ENCODE measurements around the gene MVD. TPM values are rescaled to one million over a fixed set of nuclear protein-coding genes. Genes with fewer than 3 reads are reported as not detected.

Gene MVD
- total RNA-seq, 1 donor from 2014 or later, result 40.0 TPM

- Mint-ChIP-seq H3K36me3 (ENCODE audit: low read depth) (peaks cover 6% of the 10 kb centered on the region), H3K27ac (ENCODE audit: unreplicated experiment) (no peak overlapping the region), H3K27me3 (ENCODE audit: low read depth) (no peaks in the 10 kb centered on the region), H3K4me3 (ENCODE audit: unreplicated experiment) (no peak overlapping the region), H3K9me3 (ENCODE audit: low read depth) (no peaks in the 10 kb centered on the region), H3K4me1 (ENCODE audit: low read depth) (peaks cover 5% of the 10 kb centered on the region)
- DNase-seq (ENCODE audit: low spot score), result no peak
- no peak for TF ChIP-seq CTCF (IDR thresholded peaks at IDR 0.05)
These were observed 7.1 kb downstream of the MVD start for GRCh38 chr16:88655733-88656281.

GRCh38 chr16:88655053-88655732 lies 7.7 kb downstream of the MVD start:
- Mint-ChIP-seq H3K9me3 (ENCODE audit: low read depth) (no peaks in the 10 kb centered on the region), H3K4me3 (ENCODE audit: unreplicated experiment) (no peak overlapping the region), H3K36me3 (ENCODE audit: low read depth) (peaks cover 6% of the 10 kb centered on the region), H3K27ac (ENCODE audit: unreplicated experiment) (no peak overlapping the region), H3K4me1 (ENCODE audit: low read depth) (peaks cover 7% of the 10 kb centered on the region), H3K27me3 (ENCODE audit: low read depth) (no peaks in the 10 kb centered on the region)
- no peak for DNase-seq (ENCODE audit: low spot score)
- no peak for TF ChIP-seq CTCF (IDR thresholded peaks at IDR 0.05)

DNA sequence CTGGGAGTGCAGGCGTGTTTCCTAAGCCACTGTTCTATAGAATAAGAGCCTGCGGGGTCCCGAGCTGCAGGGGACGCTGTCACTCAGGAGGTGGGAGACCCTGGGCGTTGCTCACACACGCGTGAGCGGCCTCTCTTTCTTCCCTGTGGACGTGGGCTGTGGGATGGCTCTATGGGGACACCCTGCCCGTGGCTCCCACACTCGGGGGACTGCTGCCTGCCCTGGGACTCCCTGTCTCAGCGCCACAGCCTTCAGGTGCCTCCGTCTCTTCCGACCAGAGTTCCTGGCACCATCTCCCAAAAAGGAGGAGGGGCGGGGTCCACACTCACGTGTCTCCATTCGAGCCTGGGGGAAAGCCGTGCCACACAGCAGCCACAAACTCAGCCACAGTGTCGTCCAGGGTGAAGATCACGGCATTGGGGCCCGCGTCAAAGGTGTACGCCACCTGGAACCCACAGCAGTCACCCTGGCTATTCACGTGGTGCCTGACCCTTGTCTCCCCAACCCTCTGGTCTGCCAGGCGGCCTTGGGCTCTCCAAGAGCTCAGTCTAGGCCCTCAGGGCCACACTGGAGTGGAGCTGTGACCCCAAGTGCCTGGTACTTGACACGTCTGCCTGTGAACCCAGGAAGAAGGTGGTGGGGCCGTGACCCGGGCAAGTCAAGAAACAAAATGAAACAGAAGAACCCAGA lies 8.4 kb downstream of the MVD start:
- TF ChIP-seq CTCF (IDR thresholded peaks at IDR 0.05), result no peak
- Mint-ChIP-seq H3K27me3 (ENCODE audit: low read depth) (no peaks in the 10 kb centered on the region), H3K4me1 (ENCODE audit: low read depth) (peaks cover 9% of the 10 kb centered on the region), H3K4me3 (ENCODE audit: unreplicated experiment) (no peak overlapping the region), H3K27ac (ENCODE audit: unreplicated experiment) (no peak overlapping the region), H3K36me3 (ENCODE audit: low read depth) (peaks cover 6% of the 10 kb centered on the region), H3K9me3 (ENCODE audit: low read depth) (no peaks in the 10 kb centered on the region)
- DNase-seq (ENCODE audit: low spot score), result no peak

- no peak overlapping the region for H3K27ac Mint-ChIP-seq (ENCODE audit: unreplicated experiment)
- DNase-seq (ENCODE audit: low spot score), result no peak
- peaks cover 15% of the 10 kb centered on the region for H3K4me1 Mint-ChIP-seq (ENCODE audit: low read depth)
- H3K9me3 Mint-ChIP-seq (ENCODE audit: low read depth), result no peaks in the 10 kb centered on the region
- H3K36me3 Mint-ChIP-seq (ENCODE audit: low read depth), result peaks cover 6% of the 10 kb centered on the region
- H3K4me3 Mint-ChIP-seq (ENCODE audit: unreplicated experiment), result no peak overlapping the region
- no peaks in the 10 kb centered on the region for H3K27me3 Mint-ChIP-seq (ENCODE audit: low read depth)
- TF ChIP-seq CTCF (IDR thresholded peaks at IDR 0.05), result no peak
These were observed 9.1 kb downstream of the MVD start for GRCh38 chr16:88653596-88654362.

GRCh38 chr16:88653101-88653500 lies 9.8 kb downstream of the MVD start:
- no peak overlapping the region for H3K4me3 Mint-ChIP-seq (ENCODE audit: unreplicated experiment)
- H3K36me3 Mint-ChIP-seq (ENCODE audit: low read depth), result peaks cover 6% of the 10 kb centered on the region
- TF ChIP-seq CTCF (IDR thresholded peaks at IDR 0.05), result no peak
- no peak for DNase-seq (ENCODE audit: low spot score)
- no peaks in the 10 kb centered on the region for H3K9me3 Mint-ChIP-seq (ENCODE audit: low read depth)
- no peaks in the 10 kb centered on the region for H3K27me3 Mint-ChIP-seq (ENCODE audit: low read depth)
- H3K4me1 Mint-ChIP-seq (ENCODE audit: low read depth), result peaks cover 15% of the 10 kb centered on the region
- H3K27ac Mint-ChIP-seq (ENCODE audit: unreplicated experiment), result no peak overlapping the region

All from chondrocyte (in vitro differentiated cells).